Tibial artery (tissue), 4 donors: Measurements from ENCODE around the gene PI4KB.
A peak's percentile ranks its signal among the peaks of the same experiment; 100 is the strongest.

Experiments
- DNase-seq, 2 donors: peaks; one replicate each; pipeline ENCODE4 v3.0.0-alpha.2; 2019
- H3K27ac ChIP-seq, 2 donors: fragments of 200-600 bp; sonication (generic) in 1 of 2; 1 replicate in 1 of 2; 2 replicates in 1 of 2; pipeline ENCODE4 v1.5.1; 2018 to 2019; ENCODE audit warnings: mild to moderate bottlenecking in 1 of 2
- H3K27me3 ChIP-seq, 2 donors: fragments of 200-600 bp; sonication (generic) in 1 of 2; one replicate each; pipeline versions ENCODE4 v1.5.1 to v1.6.0; 2016 to 2019
- H3K36me3 ChIP-seq, 3 donors: fragments of 200-600 bp; sonication (generic) in 2 of 3; one replicate each; pipeline ENCODE4 v1.5.1; 2016 to 2019; ENCODE audit warnings: mild to moderate bottlenecking in 2 of 3
- H3K4me1 ChIP-seq, 4 donors: fragments of 200-600 bp; sonication (generic) in 2 of 4; 1 replicate in 3 of 4; 2 replicates in 1 of 4; pipeline ENCODE4 v1.5.1; 2016 to 2019
- H3K4me3 ChIP-seq, 2 donors: fragments of 200-600 bp; sonication (generic) in 1 of 2; 1 replicate in 1 of 2; 2 replicates in 1 of 2; pipeline ENCODE4 v1.5.1; 2018 to 2019; ENCODE audit warnings: mild to moderate bottlenecking in 2 of 2
- H3K9me3 ChIP-seq, 3 donors: fragments of 200-600 bp; sonication (generic) in 1 of 3; one replicate each; pipeline ENCODE4 v1.5.1; 2016 to 2019
- CTCF ChIP-seq, 2 experiments: fragments of 200-600 bp in 1 of 2; fragments of 450-650 bp in 1 of 2; IDR thresholded peaks; one replicate each; pipeline ENCODE4 v1.5.1; 2017 to 2019; ENCODE audit warnings: antibody characterized with exemption in 2 of 2, mild to moderate bottlenecking in 1 of 2, moderate library complexity in 1 of 2
- intact Hi-C: fragments of 100-400 bp; cut with DNase I; formaldehyde crosslinking; loops from one replicate; pipeline ENCODE4 v1.15.0; 2023; ENCODE audit warnings: low total_unique reads

The PI4KB gene

GRCh38 chr1:151259351-151259750 is 67.9 kb downstream of the PI4KB start:
- peaks cover 13 to 28% (median 23%) of the 10 kb centered on the region in 3 donors for H3K36me3 ChIP-seq
- H3K4me1 ChIP-seq, result peaks cover 0 to 18% (median 13%) of the 10 kb centered on the region in 4 donors
- H3K9me3 ChIP-seq, result no peaks in the 10 kb centered on the region
- no peak for TF ChIP-seq CTCF (IDR thresholded peaks at IDR 0.05)
- H3K4me3 ChIP-seq, result no peak overlapping the region
- no peak overlapping the region for H3K27ac ChIP-seq
- intact Hi-C loops, result no loop called here
- no peaks in the 10 kb centered on the region for H3K27me3 ChIP-seq
- DNase-seq, result no peak

- no peaks in the 10 kb centered on the region for H3K9me3 ChIP-seq
- TF ChIP-seq CTCF (IDR thresholded peaks at IDR 0.05), result no peak
- peak overlapping the region; percentile 82 to 99 for H3K4me3 ChIP-seq
- DNase-seq, result no peak
- H3K27ac ChIP-seq, result peak overlapping the region; percentile 89 to 94
- H3K27me3 ChIP-seq, result no peaks in the 10 kb centered on the region
- H3K36me3 ChIP-seq, result no peaks in the 10 kb centered on the region
- intact Hi-C loops, result no loop called here
- H3K4me1 ChIP-seq, result peaks cover 0 to 22% (median 15%) of the 10 kb centered on the region in 4 donors
Observed at GRCh38 chr1:151255381-151255780, 71.8 kb downstream of the PI4KB start.

GRCh38 chr1:151254217-151255213 is 72.7 kb downstream of the PI4KB start, which contains the start of gene PSMD4:
TSS of gene PSMD4 (plus strand) at chr1:151254734. CDS start at chr1:151254783, 49 bp downstream.
- DNase-seq, result peak; percentile 95 to 97
- H3K4me1 ChIP-seq, result peaks cover 0 to 22% (median 15%) of the 10 kb centered on the region in 4 donors
- H3K4me3 ChIP-seq, result peak within 1 kb of the TSS; percentile 82 to 99
- peaks cover 0 to 7% (median 4%) of the 10 kb centered on the region in 3 donors for H3K36me3 ChIP-seq
- peak in 1 of 2 experiments; percentile 5 for TF ChIP-seq CTCF (IDR thresholded peaks at IDR 0.05)
- peak within 1 kb of the TSS; percentile 89 to 94 for H3K27ac ChIP-seq
- no peaks in the 10 kb centered on the region for H3K27me3 ChIP-seq
- intact Hi-C loops, result loop anchor here (5.0 kb wide), 1 partner anchor 62 kb away; the partner anchor contains the start of gene VPS72
- H3K9me3 ChIP-seq, result no peaks in the 10 kb centered on the region

GRCh38 chr1:151251656-151252470 is 75.4 kb downstream of the PI4KB start:
- Histone ChIP-seq H3K27me3 (no peaks in the 10 kb centered on the region), H3K27ac (no peak overlapping the region), H3K9me3 (no peaks in the 10 kb centered on the region), H3K4me3 (no peak overlapping the region), H3K36me3 (peaks cover 20 to 34% (median 29%) of the 10 kb centered on the region in 3 donors), H3K4me1 (peaks cover 0 to 20% (median 12%) of the 10 kb centered on the region in 4 donors)
- peak; percentile 83 to 84 for TF ChIP-seq CTCF (IDR thresholded peaks at IDR 0.05)
- DNase-seq, result peak in 1 of 2 donors; percentile 85
- intact Hi-C loops, result loop anchor here (5.0 kb wide), 1 partner anchor 60 kb away; the partner anchor contains the start of gene VPS72

- Histone ChIP-seq H3K27me3 (no peaks in the 10 kb centered on the region), H3K9me3 (no peaks in the 10 kb centered on the region), H3K27ac (no peak overlapping the region), H3K4me1 (no peaks in the 10 kb centered on the region), H3K4me3 (no peak overlapping the region), H3K36me3 (peaks cover 62 to 84% (median 78%) of the 10 kb centered on the region in 3 donors)
- no peak for TF ChIP-seq CTCF (IDR thresholded peaks at IDR 0.05)
- DNase-seq, result no peak
- intact Hi-C loops, result loop anchor here (10.0 kb wide), 1 partner anchor 142 kb away; no protein-coding TSS in a partner anchor
Observed at GRCh38 chr1:151246786-151247185, 80.4 kb downstream of the PI4KB start.
